Fibroblast of lung (primary cell): ENCODE data around the gene TPMT. TPM values are rescaled to one million over a fixed set of nuclear protein-coding genes. Genes with fewer than 3 reads are reported as not detected.

Experiments used
- DNase-seq, 2 donors: peaks; one replicate each; pipeline versions ENCODE4 v3.0.0 to v3.0.0-alpha.2; 2010; ENCODE audit warnings: low read depth in 2 of 2
- H2AFZ ChIP-seq: 2 replicates; pipeline ENCODE4 v1.5.1; 2012; ENCODE audit warnings: low read length, control low read depth, inconsistent platforms
- H3K27ac ChIP-seq: 2 replicates; pipeline ENCODE4 v1.5.1; 2011; ENCODE audit warnings: low read length, control low read depth; ENCODE audit not compliant: insufficient read depth
- H3K27me3 ChIP-seq: 2 replicates; pipeline ENCODE4 v1.5.1; 2011; ENCODE audit warnings: mild to moderate bottlenecking, low read length; ENCODE audit not compliant: control insufficient read depth, insufficient read depth
- H3K36me3 ChIP-seq: 2 replicates; pipeline ENCODE4 v1.5.1; 2011; ENCODE audit warnings: low read length; ENCODE audit not compliant: control insufficient read depth, insufficient read depth
- H3K4me1 ChIP-seq: 2 replicates; pipeline ENCODE4 v1.5.1; 2011; ENCODE audit warnings: low read length; ENCODE audit not compliant: control insufficient read depth, insufficient read depth; ENCODE audit errors: extremely low read depth
- H3K4me2 ChIP-seq: 2 replicates; pipeline ENCODE4 v1.5.1; 2011; ENCODE audit warnings: low read length, control low read depth; ENCODE audit not compliant: insufficient read depth; ENCODE audit errors: extremely low read depth
- H3K4me3 ChIP-seq, 4 experiments: fragments of 200-600 bp in 1 of 4; sonication (generic) in 1 of 4; replicated peaks in 1 of 4; 2 replicates each; pipeline ENCODE4 v1.5.1; 2011 to 2016; ENCODE audit warnings: low read length in 4 of 4, low read depth in 3 of 4, mild to moderate bottlenecking in 3 of 4, control low read depth in 2 of 4, inconsistent platforms in 1 of 4, mixed read lengths in 1 of 4; ENCODE audit not compliant: insufficient read depth in 1 of 4; ENCODE audit errors: control extremely low read depth in 1 of 4
- H3K79me2 ChIP-seq: 2 replicates; pipeline ENCODE4 v1.5.1; 2012; ENCODE audit warnings: mild to moderate bottlenecking, low read length, inconsistent platforms; ENCODE audit not compliant: control insufficient read depth, insufficient read depth
- H3K9ac ChIP-seq: 2 replicates; pipeline ENCODE4 v1.5.1; 2011; ENCODE audit warnings: mild to moderate bottlenecking, low read length, control low read depth; ENCODE audit not compliant: insufficient read depth
- H3K9me3 ChIP-seq: 2 replicates; pipeline ENCODE4 v1.5.1; 2012; ENCODE audit warnings: low read depth, low read length; ENCODE audit not compliant: control insufficient read depth, insufficient read depth
- H4K20me1 ChIP-seq: 2 replicates; pipeline ENCODE4 v1.5.1; 2011; ENCODE audit warnings: low read length; ENCODE audit not compliant: control insufficient read depth, insufficient read depth; ENCODE audit errors: extremely low read depth
- EZH2 ChIP-seq: IDR thresholded peaks from 2 replicates; pipeline ENCODE4 v1.5.1; 2012; ENCODE audit warnings: low read length, control low read depth, mild to moderate bottlenecking; ENCODE audit errors: missing control alignments
- polyA plus RNA-seq, 2 donors: library from polyadenylated mRNA; depleted of rRNA in 1 of 2; stranded (reverse) in 1 of 2; unstranded in 1 of 2; fragments of >200 nt; gene quantifications; 2 replicates each; pipeline ENCODE4 v1.2.1, GENCODE V29; 2011 to 2012; ENCODE audit warnings: missing spikeins in 1 of 2
- total RNA-seq: library from RNA; depleted of rRNA; stranded (reverse); fragments of >200 nt; gene quantifications from 2 replicates; pipeline ENCODE4 v1.2.1, GENCODE V29; 2014
- TF ChIP-seq, protein P1 (sequence below), 2 donors: IDR thresholded peaks in 1 of 2; conservative IDR thresholded peaks in 1 of 2; 1 replicate in 1 of 2; 2 replicates in 1 of 2; pipeline ENCODE4 v1.5.1; 2011 to 2012; ENCODE audit warnings: low read length in 2 of 2, control low read depth in 1 of 2, inconsistent platforms in 1 of 2, low read depth in 1 of 2, mild to moderate bottlenecking in 1 of 2

The TPMT gene
- total and polyA plus RNA-seq, 2 donors (not counting 1 experiment from before 2014, with no cell fraction given) = 17.5 to 20.2 TPM

DNA sequence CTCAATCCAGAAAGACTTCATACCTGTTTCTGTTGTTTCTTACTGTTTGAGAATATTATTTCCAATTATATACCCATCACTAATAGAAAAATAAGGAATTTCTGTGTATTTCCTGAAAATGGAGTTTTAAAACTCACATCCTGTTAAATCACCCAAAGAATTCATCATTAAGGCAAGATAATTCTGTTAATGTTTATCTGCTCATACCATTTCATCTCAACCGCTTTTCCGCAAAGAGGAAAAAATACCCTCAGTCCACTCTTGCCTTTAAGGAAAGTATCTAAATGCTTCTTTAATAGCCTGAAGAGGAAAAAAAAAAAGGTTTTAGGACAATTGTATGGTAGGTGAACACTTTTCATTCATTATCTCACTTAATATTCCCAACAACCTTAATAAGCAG, 7.3 kb downstream of the TPMT start:
- H3K4me3 ChIP-seq = no peak overlapping the region

GRCh38 chr6:18147160-18147559, 7.7 kb downstream of the TPMT start:
- no peak overlapping the region for H3K4me3 ChIP-seq
- no peaks in the 10 kb centered on the region for H4K20me1 ChIP-seq
- no peaks in the 10 kb centered on the region for H3K9me3 ChIP-seq
- H3K9ac ChIP-seq = no peak overlapping the region
- TF ChIP-seq, protein P1, sequence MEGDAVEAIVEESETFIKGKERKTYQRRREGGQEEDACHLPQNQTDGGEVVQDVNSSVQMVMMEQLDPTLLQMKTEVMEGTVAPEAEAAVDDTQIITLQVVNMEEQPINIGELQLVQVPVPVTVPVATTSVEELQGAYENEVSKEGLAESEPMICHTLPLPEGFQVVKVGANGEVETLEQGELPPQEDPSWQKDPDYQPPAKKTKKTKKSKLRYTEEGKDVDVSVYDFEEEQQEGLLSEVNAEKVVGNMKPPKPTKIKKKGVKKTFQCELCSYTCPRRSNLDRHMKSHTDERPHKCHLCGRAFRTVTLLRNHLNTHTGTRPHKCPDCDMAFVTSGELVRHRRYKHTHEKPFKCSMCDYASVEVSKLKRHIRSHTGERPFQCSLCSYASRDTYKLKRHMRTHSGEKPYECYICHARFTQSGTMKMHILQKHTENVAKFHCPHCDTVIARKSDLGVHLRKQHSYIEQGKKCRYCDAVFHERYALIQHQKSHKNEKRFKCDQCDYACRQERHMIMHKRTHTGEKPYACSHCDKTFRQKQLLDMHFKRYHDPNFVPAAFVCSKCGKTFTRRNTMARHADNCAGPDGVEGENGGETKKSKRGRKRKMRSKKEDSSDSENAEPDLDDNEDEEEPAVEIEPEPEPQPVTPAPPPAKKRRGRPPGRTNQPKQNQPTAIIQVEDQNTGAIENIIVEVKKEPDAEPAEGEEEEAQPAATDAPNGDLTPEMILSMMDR (conservative IDR thresholded peaks at IDR 0.05 in 1 of 2, IDR thresholded peaks at IDR 0.05 in 1 of 2; ENCODE audit: low read depth in 1 of 2, low read length in 2 of 2) = no peak
- no peak for TF ChIP-seq EZH2
- H2AFZ ChIP-seq = no peak overlapping the region
- no peaks in the 10 kb centered on the region for H3K79me2 ChIP-seq
- DNase-seq = peak in 1 of 2 donors; percentile 75
- H3K27ac ChIP-seq = peak overlapping the region; percentile 30
- no peaks in the 10 kb centered on the region for H3K27me3 ChIP-seq
- no peaks in the 10 kb centered on the region for H3K36me3 ChIP-seq
- peaks cover 2% of the 10 kb centered on the region for H3K4me1 ChIP-seq
- no peak overlapping the region for H3K4me2 ChIP-seq

More for the DNA sequence above, 7.3 kb downstream of the TPMT start:
- no peak overlapping the region for H2AFZ ChIP-seq
- no peaks in the 10 kb centered on the region for H3K36me3 ChIP-seq
- no peaks in the 10 kb centered on the region for H3K27me3 ChIP-seq
- no peak for DNase-seq
- H3K4me1 ChIP-seq = peaks cover 2% of the 10 kb centered on the region
- H4K20me1 ChIP-seq = no peaks in the 10 kb centered on the region
- H3K79me2 ChIP-seq = no peaks in the 10 kb centered on the region
- H3K27ac ChIP-seq = peak overlapping the region; percentile 30
- H3K4me2 ChIP-seq = no peak overlapping the region
- no peaks in the 10 kb centered on the region for H3K9me3 ChIP-seq
- H3K9ac ChIP-seq = no peak overlapping the region
- TF ChIP-seq, protein P1 (conservative IDR thresholded peaks at IDR 0.05 in 1 of 2, IDR thresholded peaks at IDR 0.05 in 1 of 2; ENCODE audit: low read depth in 1 of 2, low read length in 2 of 2) = no peak
- no peak for TF ChIP-seq EZH2

DNA sequence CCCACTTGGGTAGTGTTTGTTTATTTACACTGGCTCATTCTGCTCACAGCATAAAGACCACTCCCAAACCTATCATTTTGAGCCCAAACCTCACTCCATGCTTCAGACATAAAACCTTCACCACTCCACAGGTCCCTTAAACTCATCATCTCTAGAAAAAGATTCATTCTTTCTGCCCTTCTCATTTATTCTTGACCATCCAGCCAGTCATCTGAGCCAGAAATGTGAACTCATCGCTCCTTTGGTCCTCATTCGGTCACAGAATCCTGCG, 12.4 kb downstream of the TPMT start:
- Histone ChIP-seq H3K9ac (no peak overlapping the region), H3K4me1 (no peaks in the 10 kb centered on the region), H3K9me3 (no peaks in the 10 kb centered on the region), H3K79me2 (no peaks in the 10 kb centered on the region), H3K27ac (no peak overlapping the region), H3K4me3 (no peak overlapping the region), H2AFZ (no peak overlapping the region), H3K4me2 (no peak overlapping the region), H4K20me1 (no peaks in the 10 kb centered on the region), H3K36me3 (no peaks in the 10 kb centered on the region), H3K27me3 (no peaks in the 10 kb centered on the region)
- peak in 1 of 2 donors; percentile 27 for DNase-seq
- no peak for TF ChIP-seq EZH2
- TF ChIP-seq, protein P1 (conservative IDR thresholded peaks at IDR 0.05 in 1 of 2, IDR thresholded peaks at IDR 0.05 in 1 of 2; ENCODE audit: low read depth in 1 of 2, low read length in 2 of 2) = no peak
